KMS-11 (cell line): ENCODE measurements around the gene ISOC2.
"Not testable (repeated sequence)": the region's sequence is repeated elsewhere in the genome, so short reads cannot be mapped to it uniquely, and the experiment has no call there.

Experiments
- H2AFZ ChIP-seq: fragments of 200-600 bp; sonication (generic); 2 replicates; pipeline ENCODE4 v1.6.1; 2016; ENCODE audit warnings: antibody characterized with exemption, mixed run types, low read depth
- H3K27ac ChIP-seq: fragments of 200-600 bp; sonication (generic); 2 replicates; pipeline ENCODE4 v1.6.1; 2016; ENCODE audit warnings: mild to moderate bottlenecking, mixed run types
- H3K27me3 ChIP-seq: fragments of 200-600 bp; sonication (generic); 2 replicates; pipeline ENCODE4 v1.6.1; 2017; ENCODE audit warnings: mild to moderate bottlenecking, low read depth, mixed run types, moderate library complexity; ENCODE audit not compliant: insufficient read depth
- H3K36me3 ChIP-seq: fragments of 200-600 bp; sonication (generic); 2 replicates; pipeline ENCODE4 v1.6.1; 2017; ENCODE audit warnings: mild to moderate bottlenecking, mixed run types; ENCODE audit not compliant: insufficient read depth
- H3K4me1 ChIP-seq: fragments of 200-600 bp; sonication (generic); 2 replicates; pipeline ENCODE4 v1.6.1; 2016; ENCODE audit warnings: mild to moderate bottlenecking, low read depth, mixed run types; ENCODE audit not compliant: poor library complexity, severe bottlenecking
- H3K4me2 ChIP-seq: fragments of 200-600 bp; sonication (generic); 2 replicates; pipeline ENCODE4 v1.7.0; 2016; ENCODE audit warnings: mild to moderate bottlenecking, mixed run types
- H3K4me3 ChIP-seq: fragments of 200-600 bp; sonication (generic); IDR thresholded peaks from 2 replicates; pipeline ENCODE4 v1.6.1; 2017; ENCODE audit warnings: low read depth, low read length, mixed read lengths; ENCODE audit not compliant: insufficient read depth
- H3K79me2 ChIP-seq: fragments of 200-600 bp; sonication (generic); 2 replicates; pipeline ENCODE4 v1.6.1; 2016; ENCODE audit warnings: low read depth, mixed run types; ENCODE audit not compliant: insufficient read depth
- H3K9ac ChIP-seq: fragments of 200-600 bp; sonication (generic); 2 replicates; pipeline ENCODE4 v1.6.1; 2016; ENCODE audit warnings: mild to moderate bottlenecking, mixed run types
- H4K20me1 ChIP-seq: fragments of 200-600 bp; sonication (generic); 2 replicates; pipeline ENCODE4 v1.6.1; 2016; ENCODE audit warnings: mild to moderate bottlenecking, mixed run types; ENCODE audit not compliant: insufficient read depth
- CTCF ChIP-seq: fragments of 200-600 bp; sonication (generic); conservative IDR thresholded peaks from 2 replicates; pipeline ENCODE4 v1.6.1; 2017; ENCODE audit warnings: low read depth, mild to moderate bottlenecking, antibody characterized with exemption, low read length, moderate library complexity, mixed read lengths

The ISOC2 gene

GRCh38 chr19:55423225-55424005 is 38.0 kb downstream of the ISOC2 start:
- Histone ChIP-seq H3K36me3 (no peaks in the 10 kb centered on the region), H3K27me3 (peaks cover 93% of the 10 kb centered on the region)
- TF ChIP-seq CTCF: no peak

GRCh38 chr19:55421281-55421680 is 40.2 kb downstream of the ISOC2 start:
- H3K9ac ChIP-seq, H4K20me1 ChIP-seq, H3K4me3 ChIP-seq, H3K27ac ChIP-seq, H2AFZ ChIP-seq, H3K36me3 ChIP-seq, H3K79me2 ChIP-seq, H3K4me1 ChIP-seq, H3K4me2 ChIP-seq: not testable (repeated sequence)
- peaks cover 75% of the 10 kb centered on the region for H3K27me3 ChIP-seq

More at GRCh38 chr19:55423225-55424005, 38.0 kb downstream of the ISOC2 start:
- Histone ChIP-seq H3K4me3 (no peak overlapping the region), H3K9ac (no peak overlapping the region), H3K27ac (no peak overlapping the region), H3K4me1 (no peaks in the 10 kb centered on the region), H2AFZ (no peak overlapping the region), H3K4me2 (no peak overlapping the region), H4K20me1 (no peaks in the 10 kb centered on the region), H3K79me2 (no peaks in the 10 kb centered on the region)

DNA sequence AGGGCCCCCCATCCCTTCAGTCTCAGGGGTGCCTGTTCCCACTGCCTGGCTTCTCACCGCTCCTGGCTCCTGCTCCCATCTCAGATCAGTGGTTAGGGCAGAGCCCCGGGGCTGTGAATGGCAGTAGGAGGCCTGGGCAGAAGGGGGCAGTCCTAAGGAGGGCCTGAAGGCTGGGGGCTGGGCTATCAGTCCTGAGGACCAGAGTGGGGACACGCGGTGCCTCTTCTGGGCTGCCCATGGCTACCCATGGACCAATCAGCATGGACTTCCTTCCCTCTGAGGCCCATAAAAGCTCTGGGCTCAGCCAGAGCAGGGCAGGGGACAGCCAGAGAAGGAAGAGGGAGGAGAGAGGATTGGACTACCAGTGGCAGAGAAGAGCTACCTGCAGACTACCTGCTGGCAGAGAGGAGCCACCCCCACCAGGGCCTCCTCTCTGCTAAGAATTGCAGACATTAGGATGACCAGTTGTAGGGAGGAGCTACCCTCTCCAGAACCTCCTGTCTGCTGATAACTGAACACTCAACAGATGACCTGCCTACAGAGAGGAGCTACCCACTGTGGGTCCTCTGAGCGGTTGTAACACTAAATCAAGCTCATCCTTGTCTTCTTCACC is 41.7 kb downstream of the ISOC2 start:
- Histone ChIP-seq H3K36me3 (no peaks in the 10 kb centered on the region), H3K27ac (no peak overlapping the region), H4K20me1 (no peaks in the 10 kb centered on the region), H3K4me3 (no peak overlapping the region), H3K79me2 (no peaks in the 10 kb centered on the region), H3K4me2 (no peak overlapping the region), H3K27me3 (peaks cover 72% of the 10 kb centered on the region), H2AFZ (no peak overlapping the region), H3K4me1 (no peaks in the 10 kb centered on the region), H3K9ac (no peak overlapping the region)
- no peak for TF ChIP-seq CTCF

DNA sequence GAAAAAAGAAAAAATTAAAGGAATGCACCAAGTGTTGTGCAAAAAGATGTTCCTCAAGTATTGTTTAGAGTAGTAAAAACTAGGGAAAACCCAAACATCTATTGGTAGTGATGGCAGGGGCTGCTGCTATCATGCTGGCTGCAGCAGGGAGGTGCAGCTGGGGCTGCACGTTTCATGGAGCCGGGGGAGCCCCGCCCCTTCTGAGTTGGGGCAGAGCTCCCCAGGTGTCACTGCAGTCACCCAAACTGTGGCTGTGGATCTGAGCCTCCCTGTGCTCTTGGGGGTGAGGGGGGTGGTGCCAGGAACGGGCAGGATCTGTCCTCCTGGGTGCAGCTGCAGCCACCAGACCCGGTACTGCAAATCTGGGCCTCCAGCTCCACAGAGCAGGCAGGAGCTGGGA is 42.3 kb downstream of the ISOC2 start:
- no peak overlapping the region for H2AFZ ChIP-seq
- H3K79me2 ChIP-seq: no peaks in the 10 kb centered on the region
- H4K20me1 ChIP-seq: no peaks in the 10 kb centered on the region
- H3K27me3 ChIP-seq: peaks cover 72% of the 10 kb centered on the region
- no peak overlapping the region for H3K27ac ChIP-seq
- no peak for TF ChIP-seq CTCF
- H3K4me3 ChIP-seq: no peak overlapping the region
- H3K36me3 ChIP-seq: no peaks in the 10 kb centered on the region
- H3K4me2 ChIP-seq: no peak overlapping the region
- H3K4me1 ChIP-seq: no peaks in the 10 kb centered on the region
- no peak overlapping the region for H3K9ac ChIP-seq

- Histone ChIP-seq H3K4me3 (no peak overlapping the region), H3K27me3 (peaks cover 64% of the 10 kb centered on the region), H3K27ac (no peak overlapping the region), H3K4me1 (no peaks in the 10 kb centered on the region), H4K20me1 (no peaks in the 10 kb centered on the region), H2AFZ (no peak overlapping the region), H3K9ac (no peak overlapping the region), H3K79me2 (no peaks in the 10 kb centered on the region), H3K4me2 (no peak overlapping the region), H3K36me3 (no peaks in the 10 kb centered on the region)
- TF ChIP-seq CTCF: peak; percentile 92
Observed at GRCh38 chr19:55418185-55418584, 43.3 kb downstream of the ISOC2 start.
